Ecto neural progenitor cell (in vitro differentiated cells): ENCODE measurements around the gene TENM4.

Experiments used
- DNase-seq: peaks from one replicate; pipeline ENCODE4 v3.0.0-alpha.2; 2018; ENCODE audit warnings: low spot score

TENM4 gene

DNA sequence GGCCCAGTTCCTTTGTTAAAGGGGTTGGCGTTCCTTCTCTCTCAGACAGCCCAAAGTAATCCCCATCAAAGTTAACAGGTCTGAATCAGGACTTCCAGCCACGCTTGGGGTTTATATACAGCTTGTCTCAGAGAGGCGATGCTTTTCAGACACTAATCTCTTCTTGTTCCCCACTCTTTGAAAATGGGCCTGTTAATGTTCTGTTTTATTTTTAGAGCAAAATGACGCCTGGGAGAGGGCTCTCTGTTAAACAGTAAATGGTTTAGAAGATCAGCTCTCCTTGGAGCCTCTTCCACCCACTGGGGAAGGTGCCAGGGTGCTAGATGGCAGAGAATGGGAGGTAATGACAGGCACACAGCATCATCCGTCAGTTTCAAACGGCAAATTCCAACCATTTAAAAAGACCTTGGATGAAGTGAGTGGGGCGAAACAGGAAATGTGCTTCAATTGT lies 630.2 kb downstream of the TENM4 start:
- DNase-seq = no peak

GRCh38 chr11:78809931-78810541 lies 630.8 kb downstream of the TENM4 start:
- no peak for DNase-seq

GRCh38 chr11:78808923-78809322 lies 631.9 kb downstream of the TENM4 start:
- DNase-seq = no peak

DNA sequence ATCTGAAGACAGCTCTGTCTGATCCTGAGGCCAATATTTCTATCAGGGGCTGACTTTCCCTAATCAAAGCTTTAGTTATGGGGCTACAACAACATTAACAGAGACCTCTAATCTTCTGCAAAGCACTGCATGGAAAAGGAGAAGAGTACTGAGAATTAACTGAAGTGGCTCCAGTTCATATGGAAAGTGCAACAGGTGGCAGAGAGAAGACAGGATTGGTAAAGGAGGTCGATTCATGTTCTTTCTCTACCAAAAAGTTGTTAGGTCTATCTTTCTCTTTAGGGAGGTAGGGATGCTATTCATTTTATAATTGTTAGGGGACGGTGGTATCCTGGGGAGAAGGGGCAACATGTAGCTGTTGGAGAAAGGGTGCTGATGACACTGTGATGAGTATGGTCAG lies 633.5 kb downstream of the TENM4 start:
- no peak for DNase-seq

GRCh38 chr11:78806214-78807004 lies 634.4 kb downstream of the TENM4 start:
- DNase-seq = no peak

GRCh38 chr11:78804991-78805390 lies 635.8 kb downstream of the TENM4 start:
- no peak for DNase-seq

GRCh38 chr11:78803995-78804394 lies 636.8 kb downstream of the TENM4 start:
- no peak for DNase-seq

DNA sequence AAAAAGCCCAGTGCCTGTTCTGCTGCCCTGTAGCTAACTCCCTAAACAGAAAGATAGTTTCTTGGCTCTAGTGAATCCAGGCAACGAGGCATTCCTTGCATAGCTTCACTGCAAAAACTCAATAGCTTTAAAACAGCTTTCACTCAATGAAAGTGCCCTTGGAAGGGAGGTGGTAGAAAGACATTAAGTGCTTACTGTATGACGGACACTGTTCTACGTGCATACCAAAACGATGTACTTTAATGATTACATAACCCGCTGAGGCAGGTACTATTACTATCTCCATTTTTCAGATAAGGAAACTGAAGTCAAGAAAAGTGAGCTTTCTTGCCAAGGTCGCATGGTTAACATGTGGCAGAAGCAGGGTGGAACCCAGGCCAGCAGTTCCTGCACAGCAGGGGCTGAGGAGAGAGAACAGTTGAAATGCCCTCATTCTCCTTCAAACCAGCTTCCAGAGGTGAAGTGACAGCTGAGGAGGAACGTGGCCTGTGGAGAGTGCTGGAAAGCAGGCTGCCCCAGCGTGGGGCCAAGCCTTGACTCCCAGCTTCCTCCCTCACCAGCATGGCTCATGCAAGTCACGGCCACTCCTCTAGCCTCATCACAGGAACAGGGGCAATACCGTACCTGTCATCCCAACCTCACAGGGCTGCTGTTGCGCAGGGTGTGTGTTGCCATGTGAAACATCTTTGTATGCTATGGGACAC lies 638.6 kb downstream of the TENM4 start:
- no peak for DNase-seq

DNA sequence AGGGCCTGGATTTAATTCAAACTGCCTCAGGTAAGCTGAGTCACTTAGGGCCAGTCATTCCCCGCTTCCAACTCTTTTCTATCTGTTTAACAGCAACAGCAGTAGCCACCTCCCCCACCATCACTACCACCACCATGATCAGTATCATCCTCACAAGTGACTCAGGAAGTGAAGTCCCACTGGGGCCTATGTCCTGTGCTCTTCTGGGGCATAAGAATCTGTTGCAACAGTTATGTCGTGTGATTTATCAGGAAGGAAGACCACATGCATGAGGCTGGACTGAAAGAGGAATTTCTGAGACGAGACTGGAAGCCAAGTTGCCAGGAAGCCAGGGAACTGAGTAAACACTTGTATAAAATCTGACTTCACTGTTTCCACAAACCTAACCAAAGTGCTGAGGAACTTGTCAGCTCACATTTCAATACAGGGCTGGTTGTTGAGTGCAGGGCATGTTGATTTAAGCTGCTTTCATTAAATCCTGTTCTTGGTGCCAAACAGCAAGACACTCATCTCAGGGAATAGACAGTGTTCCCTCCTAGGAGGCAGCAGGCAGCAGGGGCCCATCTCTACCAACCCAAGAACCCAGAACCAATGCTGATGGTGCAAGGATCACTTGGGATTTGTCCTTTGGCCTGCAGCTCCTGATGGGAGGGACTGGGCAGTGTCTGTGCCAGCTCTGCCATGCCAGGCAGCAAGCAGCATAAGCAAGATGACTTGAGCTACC lies 639.5 kb downstream of the TENM4 start:
- no peak for DNase-seq

DNA sequence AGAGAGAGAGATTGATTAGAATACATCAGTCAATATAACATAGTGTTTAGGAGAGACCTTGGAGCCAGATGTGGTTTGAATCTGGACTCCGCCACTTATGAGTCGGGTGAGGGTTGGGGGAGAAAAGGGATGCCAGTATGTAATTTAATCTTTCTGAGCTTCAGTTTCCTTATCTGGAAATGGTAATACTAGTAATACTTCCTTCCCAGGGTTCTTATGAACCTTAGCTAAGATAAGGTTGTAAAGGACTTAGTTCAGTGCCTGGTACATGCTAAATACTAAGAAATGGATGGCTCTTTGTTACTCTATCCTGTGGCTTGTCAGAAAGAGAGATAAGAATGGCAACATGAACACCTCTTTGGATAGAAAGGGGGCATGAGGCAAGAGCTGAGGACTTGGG lies 640.1 kb downstream of the TENM4 start:
- DNase-seq = no peak

- peak; percentile 57 for DNase-seq
Observed at GRCh38 chr11:78800096-78800690, 640.6 kb downstream of the TENM4 start.

DNA sequence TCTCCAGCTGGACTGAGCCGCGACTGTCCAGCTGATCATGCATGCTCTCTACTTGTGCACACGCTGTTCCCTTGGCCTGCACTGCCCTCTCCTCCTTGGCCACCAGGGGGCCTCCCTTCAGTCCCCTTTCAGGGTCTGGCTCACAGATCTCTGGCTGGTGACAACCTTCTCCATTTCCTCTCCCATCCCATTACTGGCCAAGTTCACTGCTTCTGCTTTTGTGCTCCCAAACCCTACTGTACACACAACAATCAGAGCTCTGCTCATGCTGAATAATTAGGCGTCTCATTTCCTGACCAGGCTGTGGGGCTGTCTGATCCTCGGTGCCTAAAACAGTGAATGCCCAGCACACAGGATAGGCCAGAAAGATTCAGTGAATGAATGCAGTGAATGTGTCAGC lies 642.2 kb downstream of the TENM4 start:
- peak; percentile 83 for DNase-seq

- no peak for DNase-seq
Observed at GRCh38 chr11:78797559-78797958, 643.3 kb downstream of the TENM4 start.

DNA sequence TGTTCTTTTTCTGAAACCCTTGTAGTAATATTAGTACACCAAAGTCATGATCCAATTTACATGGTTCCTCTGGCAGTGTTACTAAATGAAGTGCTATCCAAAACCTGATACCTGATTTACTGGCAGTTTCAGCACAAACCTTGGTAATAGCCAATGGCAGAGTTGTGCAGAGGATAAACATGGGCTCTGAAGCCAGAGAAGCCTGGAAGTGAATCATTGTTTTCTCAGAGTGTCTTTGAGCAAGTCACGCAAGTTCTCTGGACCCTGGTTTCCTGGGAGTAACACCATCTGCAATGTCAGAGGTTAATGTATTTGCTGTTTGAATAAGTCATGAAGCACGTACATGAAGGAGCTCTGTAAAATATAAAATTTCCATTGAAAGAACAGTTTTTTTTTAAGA lies 643.9 kb downstream of the TENM4 start:
- no peak for DNase-seq

- DNase-seq = no peak
Observed at GRCh38 chr11:78795621-78796261, 645.1 kb downstream of the TENM4 start.

- DNase-seq = no peak
Observed at GRCh38 chr11:78791964-78792363, 648.9 kb downstream of the TENM4 start.

GRCh38 chr11:78791254-78791653 lies 649.6 kb downstream of the TENM4 start:
- DNase-seq = no peak

DNA sequence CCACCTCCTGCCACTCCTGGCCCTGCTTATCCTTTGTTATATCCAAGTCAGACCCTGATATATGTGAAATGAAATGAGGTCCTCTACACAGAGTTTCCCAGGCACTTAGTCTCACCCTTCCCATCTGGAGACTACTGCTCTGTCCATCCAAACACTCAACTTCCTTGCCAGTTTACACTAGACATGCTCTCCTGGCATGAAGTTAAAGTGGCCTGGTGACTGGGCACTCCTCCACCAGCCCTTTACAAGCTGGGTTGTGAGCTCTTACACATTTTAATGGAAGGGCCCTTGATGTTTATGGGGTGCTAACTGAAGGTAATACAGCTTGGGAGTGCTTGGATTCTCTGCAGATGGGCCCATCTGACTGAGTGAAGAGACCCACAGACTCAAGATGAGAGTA lies 650.0 kb downstream of the TENM4 start:
- DNase-seq = no peak

DNA sequence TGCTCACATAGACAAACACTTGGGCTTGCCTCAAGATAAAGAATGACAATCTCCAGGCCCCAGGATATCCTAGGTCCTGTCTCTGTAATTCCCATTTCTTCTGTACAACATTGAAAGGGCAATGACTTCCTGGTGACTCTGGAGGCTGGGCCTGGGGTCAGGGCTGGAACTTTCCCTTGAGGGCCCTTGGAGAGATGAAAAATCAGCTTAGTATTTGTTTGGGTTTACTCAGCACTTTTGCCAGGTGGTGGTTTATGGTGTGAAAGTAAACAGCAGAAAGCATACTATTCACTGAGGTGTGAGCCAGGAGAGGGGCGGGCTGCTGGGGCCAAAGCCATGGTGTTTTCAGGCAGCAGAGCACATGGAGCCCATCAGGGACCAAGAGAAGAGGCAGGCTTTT lies 651.5 kb downstream of the TENM4 start:
- no peak for DNase-seq

- DNase-seq = no peak
Observed at GRCh38 chr11:78788533-78788932, 652.3 kb downstream of the TENM4 start.

GRCh38 chr11:78787696-78788095 lies 653.1 kb downstream of the TENM4 start:
- no peak for DNase-seq

GRCh38 chr11:78786746-78787145 lies 654.1 kb downstream of the TENM4 start:
- DNase-seq = no peak
